WTC11 (cell line): Measurements from ENCODE around the gene PPP1R18. TPM values are rescaled to one million over a fixed set of nuclear protein-coding genes. Genes with fewer than 3 reads are reported as not detected.

Experiments
- ATAC-seq: fragments of 200-7000 bp; cut with Tn5 transposase; 2 replicates; pipeline ENCODE4 v1.10.0; 2021; ENCODE audit warnings: mild to moderate bottlenecking, moderate library complexity
- CTCF ChIA-PET: fragments of 300-600 bp; sonication (Branson Sonifier 250); formaldehyde crosslinking; loops from one replicate; lab custom pipeline; 2021; ENCODE audit warnings: antibody characterized with exemption; lab: Charles Lee
- POLR2A ChIA-PET: fragments of 350-600 bp; sonication (Branson Sonifier 250); formaldehyde crosslinking; loops from one replicate; lab custom pipeline; 2021; ENCODE audit warnings: antibody characterized with exemption; lab: Charles Lee
- DNase-seq: peaks from one replicate; pipeline ENCODE4 v3.0.0; 2021; ENCODE audit warnings: low spot score
- H3K27ac Mint-ChIP-seq: 2 replicates; pipeline ENCODE4 v1.8.0; 2021; ENCODE audit warnings: mixed read lengths
- H3K27me3 Mint-ChIP-seq: 2 replicates; pipeline ENCODE4 v1.8.0; 2021; ENCODE audit warnings: low read depth, mild to moderate bottlenecking, moderate library complexity, mixed read lengths
- H3K36me3 Mint-ChIP-seq: 2 replicates; pipeline ENCODE4 v1.8.0; 2021; ENCODE audit warnings: mixed read lengths
- H3K4me1 Mint-ChIP-seq: 2 replicates; pipeline ENCODE4 v1.8.0; 2022; ENCODE audit warnings: mixed read lengths
- H3K4me3 Mint-ChIP-seq: 2 replicates; pipeline ENCODE4 v1.8.0; 2021; ENCODE audit warnings: mild to moderate bottlenecking, moderate library complexity, mixed read lengths
- H3K9me3 Mint-ChIP-seq: 2 replicates; pipeline ENCODE4 v1.8.0; 2021; ENCODE audit warnings: mixed read lengths
- AFF4 ChIP-seq: sonication (generic); formaldehyde crosslinking; IDR thresholded peaks from 2 replicates; pipeline ENCODE4 v1.8.1; 2023; ENCODE audit warnings: mild to moderate bottlenecking, missing genetic modification reagents, borderline replicate concordance
- CDX4 ChIP-seq: fragments of 250-450 bp; sonication (Bioruptor Pico); IDR thresholded peaks from 2 replicates; pipeline ENCODE4 v1.9.0; 2021; ENCODE audit warnings: moderate library complexity, mild to moderate bottlenecking, inconsistent platforms, borderline replicate concordance
- FOXK1 ChIP-seq: sonication (generic); formaldehyde crosslinking; IDR thresholded peaks from 2 replicates; pipeline ENCODE4 v1.8.0; 2022; ENCODE audit warnings: mild to moderate bottlenecking, moderate library complexity, missing genetic modification reagents
- FOXP1 ChIP-seq: sonication (generic); formaldehyde crosslinking; IDR thresholded peaks from 2 replicates; pipeline ENCODE4 v1.8.0; 2022; ENCODE audit warnings: missing genetic modification reagents, mild to moderate bottlenecking, moderate library complexity, borderline replicate concordance
- GTF2I ChIP-seq: fragments of 250-450 bp; sonication (Bioruptor Pico); conservative IDR thresholded peaks from 2 replicates; pipeline ENCODE4 v1.4.0; 2021; ENCODE audit warnings: mild to moderate bottlenecking
- PRDM15 ChIP-seq: sonication (generic); formaldehyde crosslinking; IDR thresholded peaks from 2 replicates; pipeline ENCODE4 v1.8.0; 2022; ENCODE audit warnings: missing genetic modification reagents
- TP53 ChIP-seq: sonication (generic); formaldehyde crosslinking; IDR thresholded peaks from 2 replicates; pipeline ENCODE4 v1.8.1; 2023; ENCODE audit warnings: mild to moderate bottlenecking, missing genetic modification reagents
- ZNF423 ChIP-seq: fragments of 250-450 bp; sonication (Bioruptor Pico); IDR thresholded peaks from 2 replicates; pipeline ENCODE4 v2.1.2; 2022; ENCODE audit warnings: mild to moderate bottlenecking, moderate library complexity
- ZNF512 ChIP-seq: sonication (generic); formaldehyde crosslinking; IDR thresholded peaks from 2 replicates; pipeline ENCODE4 v1.8.1; 2022; ENCODE audit warnings: missing genetic modification reagents, borderline replicate concordance
- ZNF671 ChIP-seq: fragments of 250-450 bp; sonication (Bioruptor Pico); IDR thresholded peaks from 2 replicates; pipeline ENCODE4 v1.8.0; 2021; ENCODE audit warnings: mild to moderate bottlenecking
- total RNA-seq: library from RNA; stranded (reverse); gene quantifications from 3 replicates; pipeline ENCODE4 v1.2.3, GENCODE V29; 2021

The PPP1R18 gene
- total RNA-seq, 1 experiment from 2014 or later, result 36.5 TPM

DNA sequence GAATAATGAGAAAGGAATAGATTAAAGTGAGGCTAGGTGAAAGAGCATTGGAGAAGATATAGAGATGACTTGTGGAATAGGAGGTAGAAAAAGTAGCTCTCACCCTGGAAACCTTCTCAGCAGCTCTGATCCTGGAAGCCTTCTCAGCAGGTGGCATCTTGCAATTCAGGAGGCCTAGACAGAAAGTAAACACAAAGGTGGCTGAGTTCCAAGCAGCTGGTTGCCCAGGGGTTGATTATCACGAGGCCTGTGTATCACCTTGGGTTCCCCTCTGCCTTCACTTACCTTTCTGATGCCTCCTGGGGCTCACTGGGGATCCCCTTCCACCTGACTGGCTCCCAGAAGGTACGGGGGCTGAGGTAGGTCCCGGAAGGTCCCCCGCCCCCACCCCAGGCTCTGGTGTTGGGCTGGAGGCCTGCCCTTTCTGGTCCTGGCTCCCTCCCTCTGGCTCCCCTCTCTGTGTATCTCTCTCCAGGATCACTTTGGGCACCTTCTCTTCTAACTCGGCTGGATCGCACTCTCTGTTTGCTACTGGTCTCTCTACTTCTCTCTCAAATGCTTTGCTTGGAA is 20.9 kb upstream of the PPP1R18 start (continued):
- TF ChIP-seq PRDM15 (CRISPR knock-in tag) (no peak), FOXP1 (CRISPR knock-in tag) (no peak), CDX4 (CRISPR knock-in tag) (no peak), ZNF671 (CRISPR knock-in tag) (no peak)

DNA sequence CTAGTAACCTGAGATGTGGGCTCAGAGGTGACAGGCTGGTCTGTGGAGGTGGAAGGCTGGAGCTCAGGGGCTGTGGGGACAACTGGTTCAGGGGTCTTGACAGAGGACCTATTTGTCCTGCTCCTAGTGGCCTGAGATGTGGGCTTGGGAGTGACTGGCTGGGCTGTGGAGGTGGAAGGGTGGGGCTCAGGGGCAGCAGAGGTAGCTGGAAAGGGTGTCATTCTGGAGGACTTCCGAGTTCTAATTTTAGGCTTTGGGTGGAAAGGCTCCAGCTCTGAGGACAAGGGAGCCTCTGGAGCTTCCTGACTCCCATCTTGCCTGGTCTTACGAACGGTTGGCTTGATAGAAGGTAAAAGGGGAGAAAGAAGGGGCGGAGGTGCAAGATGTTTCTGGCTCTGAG is 19.2 kb upstream of the PPP1R18 start:
- ATAC-seq, result no peak
- no peak overlapping the region for H3K27ac Mint-ChIP-seq
- peaks cover 14% of the 10 kb centered on the region for H3K4me1 Mint-ChIP-seq
- H3K4me3 Mint-ChIP-seq, result no peak overlapping the region
- no peak for DNase-seq
- H3K9me3 Mint-ChIP-seq, result no peaks in the 10 kb centered on the region
- CTCF ChIA-PET, result interaction anchor here (3.0 kb wide), 1 partner anchor 27 kb away, joined by 16 read pairs; no protein-coding TSS in a partner anchor
- TF ChIP-seq GTF2I (CRISPR knock-in tag), result no peak
- TF ChIP-seq ZNF512 (CRISPR knock-in tag), result no peak
- TF ChIP-seq FOXK1, result no peak
- no peak for TF ChIP-seq AFF4
- no peaks in the 10 kb centered on the region; the same call in 1 of the 2 replicates for H3K27me3 Mint-ChIP-seq
- POLR2A ChIA-PET, result interaction anchor here (2.7 kb wide), 1 partner anchor 12 kb away, joined by 9 read pairs; the partner anchor contains the start of gene MDC1
- peaks cover 69% of the 10 kb centered on the region for H3K36me3 Mint-ChIP-seq

GRCh38 chr6:30703821-30704220 is 17.4 kb upstream of the PPP1R18 start:
- CTCF ChIA-PET, result interaction anchor here (0.6 to 2.4 kb wide), 6 partner anchors 13 to 142 kb away, joined by 3 to 8 read pairs (median 6); partner anchors contain the start of genes DHX16, MDC1 and NRM
- Mint-ChIP-seq H3K36me3 (peaks cover 69% of the 10 kb centered on the region), H3K27me3 (no peaks in the 10 kb centered on the region; the same call in 1 of the 2 replicates), H3K27ac (no peak overlapping the region), H3K9me3 (no peaks in the 10 kb centered on the region), H3K4me1 (peaks cover 18% of the 10 kb centered on the region), H3K4me3 (no peak overlapping the region)
- DNase-seq (no peak), ATAC-seq (no peak)
- TF ChIP-seq FOXP1 (CRISPR knock-in tag), result no peak
- no peak for TF ChIP-seq ZNF423 (CRISPR knock-in tag)
- no peak for TF ChIP-seq TP53 (CRISPR knock-in tag)
- POLR2A ChIA-PET, result interaction anchor here (1.4 to 2.7 kb wide), 3 partner anchors 8 to 17 kb away, joined by 3 to 9 read pairs (median 4); partner anchors contain the start of genes MDC1 and TUBB
